HepG2 (cell line): ENCODE measurements around the gene HDLBP. TPM values are rescaled to one million over a fixed set of nuclear protein-coding genes. Genes with fewer than 3 reads are reported as not detected.

ENCODE experiments used
- ATAC-seq: fragments of 200-7000 bp; cut with Tn5 transposase; 3 replicates; pipeline ENCODE4 v1.9.1; 2020; ENCODE audit warnings: mild to moderate bottlenecking, moderate library complexity
- BruUV-seq: library from RNA; stranded (reverse); fragments of 400-500 nt; replicated peaks from 2 replicates; lab custom pipeline; 2021; lab: Mats Ljungman, UMichigan
- CTCF ChIA-PET: fragments of 300-600 bp; formaldehyde crosslinking; extraction: SDS; loops from one replicate; lab custom pipeline; 2021; ENCODE audit warnings: low total read pairs, inconsistent platforms, low intra/inter-chr PET ratio; lab: Yijun Ruan, JAX
- POLR2A ChIA-PET: fragments of 350-600 bp; sonication (Branson Sonifier 250); formaldehyde crosslinking; loops from one replicate; lab custom pipeline; 2020; ENCODE audit warnings: antibody characterized with exemption, inconsistent platforms; lab: Yijun Ruan, JAX
- DNase-seq: peaks from one replicate; pipeline ENCODE4 v3.0.0-alpha.2; 2015; ENCODE audit warnings: low spot score
- FAIRE-seq: peaks from 3 replicates; lab custom pipeline; 2011; peaks lifted over from hg19 to GRCh38; lab: Jason Lieb, UNC
- H2AFZ ChIP-seq: one replicate; pipeline ENCODE4 v1.6.1; 2011; ENCODE audit warnings: low read length, inconsistent platforms
- H3K27ac ChIP-seq: fragments of 300-600 bp; 3 replicates; pipeline ENCODE4 v1.8.0; 2011; ENCODE audit warnings: mixed run types, mild to moderate bottlenecking, mixed read lengths, low read length, inconsistent platforms; ENCODE audit not compliant: insufficient read depth; ENCODE audit errors: extremely low read length
- H3K27me3 ChIP-seq, 2 experiments: fragments of 200-600 bp in 1 of 2; 2 replicates in 1 of 2; 3 replicates in 1 of 2; pipeline versions ENCODE4 v1.6.0 to v1.8.0; 2011; ENCODE audit warnings: low read length in 2 of 2, mild to moderate bottlenecking in 2 of 2, moderate library complexity in 2 of 2, inconsistent platforms in 1 of 2; ENCODE audit not compliant: insufficient read depth in 2 of 2, control insufficient read depth in 1 of 2
- H3K36me3 ChIP-seq, 2 experiments: fragments of 200-600 bp in 1 of 2; replicated peaks in 1 of 2; 2 replicates in 1 of 2; 3 replicates in 1 of 2; pipeline versions ENCODE4 v1.5.1 to v1.8.0; 2011; ENCODE audit warnings: low read length in 2 of 2, inconsistent platforms in 1 of 2; ENCODE audit not compliant: insufficient read depth in 2 of 2, control insufficient read depth in 1 of 2
- H3K4me1 ChIP-seq: 2 replicates; pipeline ENCODE4 v1.5.1; 2012; ENCODE audit warnings: low read length, inconsistent platforms; ENCODE audit not compliant: insufficient read depth
- H3K4me2 ChIP-seq: 2 replicates; pipeline ENCODE4 v1.6.0; 2011; ENCODE audit warnings: low read depth, low read length, inconsistent platforms
- H3K4me3 ChIP-seq, 3 experiments: fragments of 200-600 bp in 1 of 3; sonication (generic), shearing (Covaris generic) in 1 of 3; replicated peaks in 1 of 3; 2 replicates each; pipeline ENCODE4 v1.5.1; 2011 to 2016; ENCODE audit warnings: low read length in 3 of 3, inconsistent platforms in 2 of 3, low read depth in 2 of 3, mild to moderate bottlenecking in 2 of 3, control low read depth in 1 of 3, mixed read lengths in 1 of 3; ENCODE audit not compliant: insufficient read depth in 1 of 3
- H3K79me2 ChIP-seq: one replicate; pipeline ENCODE4 v1.6.1; 2011; ENCODE audit warnings: low read length, inconsistent platforms; ENCODE audit not compliant: insufficient read depth
- H3K9ac ChIP-seq: 2 replicates; pipeline ENCODE4 v1.6.0; 2011; ENCODE audit warnings: mild to moderate bottlenecking, low read depth, low read length, inconsistent platforms; ENCODE audit not compliant: insufficient read depth
- H3K9me3 ChIP-seq: 2 replicates; pipeline ENCODE4 v1.5.1; 2012; ENCODE audit warnings: mild to moderate bottlenecking, low read length
- H4K20me1 ChIP-seq: 2 replicates; pipeline ENCODE4 v1.6.0; 2011; ENCODE audit warnings: inconsistent platforms, mild to moderate bottlenecking, low read length, moderate library complexity; ENCODE audit not compliant: insufficient read depth
- ATF7-NPFF ChIP-seq: sonication (generic); formaldehyde crosslinking; IDR thresholded peaks from 2 replicates; pipeline ENCODE4 v1.8.1; 2023; ENCODE audit warnings: mild to moderate bottlenecking, low read depth, missing genetic modification reagents, moderate library complexity
- DMTF1 ChIP-seq: sonication (generic); formaldehyde crosslinking; IDR thresholded peaks from 2 replicates; pipeline ENCODE4 v1.4.0; 2020; ENCODE audit warnings: mild to moderate bottlenecking, missing genetic modification reagents
- ELF3 ChIP-seq: IDR thresholded peaks from 2 replicates; pipeline ENCODE4 v1.6.1; 2016; ENCODE audit warnings: missing genetic modification reagents, missing compliant biosample characterization
- EP300 ChIP-seq, 3 experiments: sonication (generic) in 1 of 3; formaldehyde crosslinking in 1 of 3; IDR thresholded peaks; 2 replicates each; pipeline versions ENCODE4 v1.5.1 to v1.6.1; 2011 to 2020; ENCODE audit warnings: low read depth in 2 of 3, low read length in 2 of 3, borderline replicate concordance in 1 of 3, improper control_type of control experiment in 1 of 3, mild to moderate bottlenecking in 1 of 3, missing genetic modification reagents in 1 of 3, moderate library complexity in 1 of 3
- FOXK2 ChIP-seq: fragments of 450-650 bp; IDR thresholded peaks from 2 replicates; pipeline ENCODE4 v1.6.1; 2016
- GABPB1 ChIP-seq: IDR thresholded peaks from 2 replicates; pipeline ENCODE4 v1.6.1; 2016; ENCODE audit warnings: mild to moderate bottlenecking, missing genetic modification reagents, moderate library complexity, missing compliant biosample characterization
- GATAD2A ChIP-seq: IDR thresholded peaks from 2 replicates; pipeline ENCODE4 v1.6.1; 2016
- HES4 ChIP-seq: sonication (generic); formaldehyde crosslinking; IDR thresholded peaks from 2 replicates; pipeline ENCODE4 v1.9.0; 2021; ENCODE audit warnings: mild to moderate bottlenecking, missing genetic modification reagents, borderline replicate concordance
- PBX2 ChIP-seq: IDR thresholded peaks from 2 replicates; pipeline ENCODE4 v1.6.1; 2016; ENCODE audit warnings: control low read depth
- RELA ChIP-seq: sonication (generic); formaldehyde crosslinking; IDR thresholded peaks from 2 replicates; pipeline ENCODE4 v1.4.0; 2020; ENCODE audit warnings: missing genetic modification reagents
- SAP130 ChIP-seq: IDR thresholded peaks from 2 replicates; pipeline ENCODE4 v1.6.1; 2016; ENCODE audit warnings: low read depth
- SIN3A ChIP-seq: IDR thresholded peaks from 2 replicates; pipeline ENCODE4 v1.6.1; 2011; ENCODE audit warnings: low read depth, mild to moderate bottlenecking, control low read depth, low read length, borderline replicate concordance
- SNAPC2 ChIP-seq: sonication (generic); formaldehyde crosslinking; IDR thresholded peaks from 2 replicates; pipeline ENCODE4 v1.8.1; 2022; ENCODE audit warnings: mild to moderate bottlenecking, missing genetic modification reagents
- XBP1 ChIP-seq: sonication (generic); formaldehyde crosslinking; IDR thresholded peaks from 2 replicates; pipeline ENCODE4 v1.5.0; 2020; ENCODE audit warnings: missing genetic modification reagents
- XRCC5 ChIP-seq: fragments of 200-400 bp; formaldehyde crosslinking; optimal IDR thresholded peaks from 2 replicates; pipeline ENCODE3; 2017; ENCODE audit warnings: mild to moderate bottlenecking, low read length
- ZBTB1 ChIP-seq: sonication (generic); formaldehyde crosslinking; IDR thresholded peaks from 2 replicates; pipeline ENCODE4 v1.4.0; 2020; ENCODE audit warnings: missing genetic modification reagents, borderline replicate concordance
- ZBTB7A ChIP-seq: sonication (generic); formaldehyde crosslinking; IDR thresholded peaks from 2 replicates; pipeline ENCODE4 v1.8.0; 2022; ENCODE audit warnings: mild to moderate bottlenecking, missing genetic modification reagents
- ZKSCAN1 ChIP-seq: fragments of 150-350 bp; IDR thresholded peaks from 2 replicates; pipeline ENCODE4 v1.6.1; 2014; ENCODE audit warnings: low read length
- ZNF224 ChIP-seq: sonication (generic); formaldehyde crosslinking; IDR thresholded peaks from 2 replicates; pipeline ENCODE4 v1.5.0; 2020; ENCODE audit warnings: mild to moderate bottlenecking, missing genetic modification reagents
- ZNF550 ChIP-seq: sonication (generic); formaldehyde crosslinking; IDR thresholded peaks from 2 replicates; pipeline ENCODE4 v1.4.0; 2020; ENCODE audit warnings: mild to moderate bottlenecking, missing genetic modification reagents, borderline replicate concordance
- ZNF567 ChIP-seq: sonication (generic); formaldehyde crosslinking; IDR thresholded peaks from 2 replicates; pipeline ENCODE4 v1.8.1; 2023; ENCODE audit warnings: mild to moderate bottlenecking, missing genetic modification reagents, borderline replicate concordance
- ZSCAN30 ChIP-seq: sonication (generic); formaldehyde crosslinking; IDR thresholded peaks from 2 replicates; pipeline ENCODE4 v1.5.0; 2020; ENCODE audit warnings: mild to moderate bottlenecking, missing genetic modification reagents
- WGBS: methylation state at CpG from one replicate; pipeline ENCODE4 v1.1.6; 2017; ENCODE audit warnings: low lambda C conversion rate; 5-methylcytosine and 5-hydroxymethylcytosine counted together
- in situ Hi-C: cut with HindIII; loops from 2 replicates; pipeline ENCODE4 v1.10.0; 2017; ENCODE audit warnings: low pct_unique_long_range_greater_than_20kb; ENCODE audit not compliant: extremely low pct_ligation_motif_present
- intact Hi-C: fragments of 100-400 bp; cut with micrococcal nuclease; formaldehyde crosslinking; loops from one replicate; pipeline ENCODE4 v1.10.0; 2022; ENCODE audit not compliant: unreplicated experiment
- polyA plus RNA-seq, 8 experiments: library from polyadenylated mRNA; depleted of rRNA in 3 of 8; stranded (reverse) in 7 of 8; unstranded in 1 of 8; fragments of >200 nt; fragmentation: Illumina TruSeq in 4 of 8; extraction: Trizol in 4 of 8; gene quantifications; 2 replicates each; pipeline versions ENCODE4 v1.2.1 to v1.2.3, GENCODE V29; 2011 to 2016; ENCODE audit warnings: low read depth in 4 of 8, missing spikeins in 1 of 8, mixed read lengths in 1 of 8; ENCODE audit not compliant: insufficient read depth in 1 of 8
- total RNA-seq, 5 experiments: library from RNA; depleted of rRNA; stranded (reverse); fragments of >200 nt; fragmentation: Illumina TruSeq; extraction: Trizol; gene quantifications; 2 replicates each; pipeline ENCODE4 v1.2.3, GENCODE V29; 2016; ENCODE audit warnings: low read depth in 1 of 5
- TF ChIP-seq, protein P1 (sequence below): IDR thresholded peaks from 2 replicates; pipeline ENCODE4 v1.6.1; 2016; ENCODE audit warnings: missing compliant biosample characterization, missing genetic modification reagents, borderline replicate concordance

Gene HDLBP
- total and polyA plus RNA-seq, 2 of the 13 experiments (the other 11 are each of a cell fraction or from before 2014, with no cell fraction given), result 464 to 707 TPM

- Histone ChIP-seq H3K36me3 (peaks cover 0 to 5% of the 10 kb centered on the region in 2 experiments; a peak in 2 of 5 replicates), H3K4me3 (peak overlapping the region; percentile 92 to 96 (median 96)), H3K27me3 (no peaks in the 10 kb centered on the region; a peak in 1 of 5 replicates), H4K20me1 (peaks cover 54% of the 10 kb centered on the region), H3K4me1 (peaks cover 75% of the 10 kb centered on the region), H3K4me2 (peak overlapping the region; percentile 98), H3K9ac (peak overlapping the region; percentile 97), H2AFZ (no peak overlapping the region), H3K79me2 (peaks cover 90% of the 10 kb centered on the region), H3K27ac (peak overlapping the region; percentile 93), H3K9me3 (no peaks in the 10 kb centered on the region)
- BruUV-seq, result no TSS peak
- intact Hi-C loops, result loop anchor here (2.0 kb wide), 2 partner anchors 34 to 320 kb away; partner anchors contain the start of genes ATG4B and THAP4
- ATAC-seq (no peak), DNase-seq (no peak), FAIRE-seq (no peak)
- in situ Hi-C loops, result loop anchor here (5.0 kb wide), 2 partner anchors 35 to 50 kb away; no protein-coding TSS in a partner anchor
- ChIA-PET POLR2A (interaction anchor here (0.7 to 4.3 kb wide), 12 partner anchors 8 to 371 kb away, joined by 3 to 55 read pairs (median 6); partner anchors contain the start of genes DTYMK and FARP2), CTCF (no interaction called here)
- WGBS, result 1% methylated on average over 4 of the region's 4 CpGs
- TF ChIP-seq FOXK2 (peak; percentile 26; the same call in 1 of the 2 replicates), GABPB1 (no peak), ZSCAN30 (CRISPR knock-in tag) (no peak), ZNF224 (CRISPR knock-in tag) (no peak), SIN3A (no peak), ZNF550 (CRISPR knock-in tag) (no peak), SAP130 (peak; percentile 35; the same call in 1 of the 2 replicates), ZNF567 (CRISPR knock-in tag) (no peak), XBP1 (no peak), DMTF1 (CRISPR knock-in tag) (no peak), ZBTB7A (0 out of 2 replicates have a peak, but pooled peaks have one; percentile 39), XRCC5 (no peak), ATF7-NPFF (CRISPR knock-in tag) (no peak), RELA (no peak), EP300 (IDR thresholded peaks at IDR 0.05; ENCODE audit: low read depth in 2 of 2, low read length in 2 of 2) (no peak), EP300 (CRISPR knock-in tag; IDR thresholded peaks at IDR 0.05; ENCODE audit: borderline replicate concordance) (no peak), GATAD2A (CRISPR knock-in tag) (no peak), ZBTB1 (CRISPR knock-in tag) (no peak), ZKSCAN1 (peak; percentile 86), SNAPC2 (CRISPR knock-in tag) (0 out of 2 replicates have a peak, but pooled peaks have one; percentile 35), ELF3 (0 out of 2 replicates have a peak, but pooled peaks have one; percentile 5), PBX2 (CRISPR knock-in tag) (no peak), HES4 (no peak)
- TF ChIP-seq, protein P1, sequence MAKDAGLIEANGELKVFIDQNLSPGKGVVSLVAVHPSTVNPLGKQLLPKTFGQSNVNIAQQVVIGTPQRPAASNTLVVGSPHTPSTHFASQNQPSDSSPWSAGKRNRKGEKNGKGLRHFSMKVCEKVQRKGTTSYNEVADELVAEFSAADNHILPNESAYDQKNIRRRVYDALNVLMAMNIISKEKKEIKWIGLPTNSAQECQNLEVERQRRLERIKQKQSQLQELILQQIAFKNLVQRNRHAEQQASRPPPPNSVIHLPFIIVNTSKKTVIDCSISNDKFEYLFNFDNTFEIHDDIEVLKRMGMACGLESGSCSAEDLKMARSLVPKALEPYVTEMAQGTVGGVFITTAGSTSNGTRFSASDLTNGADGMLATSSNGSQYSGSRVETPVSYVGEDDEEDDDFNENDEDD (CRISPR knock-in tag), result no peak
These were observed 1.4 kb upstream of the HDLBP start for GRCh38 chr2:241316825-241317224.
